NCI-H82 (cell line): ENCODE results near the gene GOLGA2.
A peak's percentile ranks its signal among the peaks of the same experiment; 100 is the strongest.
"Not testable (repeated sequence)": the region's sequence is repeated elsewhere in the genome, so short reads cannot be mapped to it uniquely, and the experiment has no call there.

Source experiments
- DNase-seq: peaks from one replicate; lab custom pipeline; 2025; lab: John Stamatoyannopoulos, UW

GOLGA2 gene

DNA sequence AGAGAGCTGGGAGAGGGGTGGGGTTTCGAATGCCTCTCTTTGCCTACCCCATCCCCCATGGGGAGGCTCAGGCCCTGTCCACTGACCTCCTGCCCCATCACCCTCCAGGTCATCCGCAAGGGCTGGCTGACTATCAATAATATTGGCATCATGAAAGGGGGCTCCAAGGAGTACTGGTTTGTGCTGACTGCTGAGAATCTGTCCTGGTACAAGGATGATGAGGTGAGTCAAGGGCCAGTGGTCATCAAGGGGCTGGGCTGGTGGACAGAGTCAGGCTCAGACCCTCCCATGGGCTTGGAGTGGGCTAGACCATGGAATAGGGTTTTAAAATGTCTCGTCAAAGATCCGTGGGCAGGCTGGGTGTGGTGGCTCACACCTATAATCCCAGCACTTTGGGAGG lies 33.7 kb downstream of the GOLGA2 start:
- DNase-seq: no peak

- DNase-seq: no peak
Observed at GRCh38 chr9:128233817-128234406, 41.9 kb downstream of the GOLGA2 start.

GRCh38 chr9:128232528-128233428 lies 43.0 kb downstream of the GOLGA2 start:
- no peak for DNase-seq

DNA sequence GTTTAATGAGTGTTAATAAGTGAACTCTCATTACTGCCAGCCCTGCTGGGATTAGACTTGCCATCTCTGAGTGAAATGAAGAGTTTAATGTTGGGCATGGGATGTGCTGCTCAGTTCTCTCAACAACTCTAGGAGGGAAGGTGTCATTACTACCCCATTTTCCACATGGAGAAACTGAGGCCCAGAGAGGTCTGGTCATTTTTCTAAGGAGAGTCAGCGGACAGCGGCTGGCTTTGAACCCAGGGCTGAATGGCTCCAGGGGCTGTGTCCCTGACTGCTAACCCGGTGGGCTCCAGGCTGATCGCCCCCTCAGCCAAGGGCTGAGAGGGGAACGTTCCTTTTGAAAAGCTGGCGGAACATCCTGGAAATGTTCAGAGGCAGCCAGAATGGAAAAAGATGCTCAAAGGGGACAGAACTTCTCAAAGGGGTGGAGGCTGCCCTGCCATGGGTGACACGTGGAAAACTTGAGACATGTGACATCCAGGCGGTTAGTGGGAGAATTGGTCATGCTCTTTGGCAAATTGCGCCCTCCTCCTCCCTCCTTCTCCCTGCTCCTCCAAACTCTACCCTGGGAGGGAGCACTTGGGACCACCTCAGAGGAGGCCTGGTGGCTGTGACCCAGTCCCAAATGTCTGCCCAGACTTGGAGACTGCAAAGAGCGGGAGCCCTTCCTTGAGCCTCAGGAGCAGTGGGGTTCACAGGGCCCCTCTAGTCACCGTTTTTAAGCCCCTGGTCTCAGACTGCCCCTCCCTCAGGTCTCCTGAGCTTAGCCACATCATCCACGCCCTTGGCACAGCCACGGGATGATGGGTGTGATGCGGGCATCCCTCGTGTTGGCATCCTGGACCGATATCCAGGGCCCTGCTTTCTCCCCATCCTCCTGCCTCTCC lies 43.9 kb downstream of the GOLGA2 start:
- DNase-seq: no peak

DNA sequence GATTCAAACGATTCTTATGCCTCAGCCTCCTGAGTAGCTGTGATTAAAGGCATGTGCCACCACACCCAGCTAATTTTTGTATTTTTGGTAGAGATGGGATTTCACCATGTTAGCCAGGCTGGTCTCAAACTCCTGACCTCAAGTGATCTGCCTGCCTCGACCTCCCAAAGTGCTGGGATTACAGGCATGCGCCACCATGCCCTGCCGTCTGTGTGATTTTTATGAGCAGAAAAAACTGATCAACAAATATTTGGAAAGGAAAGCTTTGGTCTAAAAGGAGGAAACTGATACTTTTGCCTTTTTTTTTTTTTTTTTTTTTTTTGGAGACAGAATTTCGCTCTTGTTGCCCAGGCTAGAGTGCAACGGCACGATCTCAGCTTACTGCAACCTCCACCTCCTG lies 44.9 kb downstream of the GOLGA2 start:
- not testable (repeated sequence) for DNase-seq

DNA sequence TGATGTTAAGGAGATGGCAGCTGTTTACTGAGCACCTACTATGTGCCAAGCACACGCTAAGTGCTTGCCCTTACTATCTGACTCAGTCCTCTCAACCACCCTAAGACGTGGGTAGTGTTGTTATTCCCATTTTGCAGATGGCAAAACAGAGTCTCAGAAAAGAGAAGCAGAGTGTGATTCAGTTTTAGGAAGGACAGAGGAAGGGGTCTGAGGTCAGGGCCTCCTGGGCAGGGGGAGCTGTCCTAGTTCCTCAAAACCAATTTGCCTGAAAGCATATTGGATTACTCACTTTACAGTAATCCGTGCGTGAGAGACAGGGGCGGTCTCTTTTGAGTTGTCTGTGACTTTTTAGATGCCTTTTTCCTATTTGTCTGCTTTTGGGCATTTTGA lies 49.4 kb downstream of the GOLGA2 start:
- peak; percentile 25 for DNase-seq

GRCh38 chr9:128225770-128226411 lies 49.9 kb downstream of the GOLGA2 start:
- DNase-seq: no peak

DNA sequence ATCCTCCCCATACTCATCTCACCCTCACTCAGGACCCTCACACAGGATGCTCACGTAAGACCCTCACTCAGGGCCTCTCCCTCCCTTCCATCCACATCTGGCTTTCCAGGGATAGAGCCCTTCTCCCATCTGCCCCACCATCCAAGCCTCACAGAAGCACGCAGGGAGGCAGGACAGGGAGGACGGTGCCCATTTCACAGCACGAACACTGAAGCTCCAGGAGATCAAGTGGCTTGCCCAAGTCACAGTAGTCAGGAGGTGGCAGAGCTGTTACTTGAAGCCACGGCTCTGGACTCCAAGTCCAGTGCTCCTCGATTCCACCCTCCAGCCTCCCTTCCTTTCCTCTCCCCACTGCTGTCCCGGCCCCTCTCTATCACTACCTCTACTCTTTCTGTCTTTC lies 50.9 kb downstream of the GOLGA2 start:
- no peak for DNase-seq

DNA sequence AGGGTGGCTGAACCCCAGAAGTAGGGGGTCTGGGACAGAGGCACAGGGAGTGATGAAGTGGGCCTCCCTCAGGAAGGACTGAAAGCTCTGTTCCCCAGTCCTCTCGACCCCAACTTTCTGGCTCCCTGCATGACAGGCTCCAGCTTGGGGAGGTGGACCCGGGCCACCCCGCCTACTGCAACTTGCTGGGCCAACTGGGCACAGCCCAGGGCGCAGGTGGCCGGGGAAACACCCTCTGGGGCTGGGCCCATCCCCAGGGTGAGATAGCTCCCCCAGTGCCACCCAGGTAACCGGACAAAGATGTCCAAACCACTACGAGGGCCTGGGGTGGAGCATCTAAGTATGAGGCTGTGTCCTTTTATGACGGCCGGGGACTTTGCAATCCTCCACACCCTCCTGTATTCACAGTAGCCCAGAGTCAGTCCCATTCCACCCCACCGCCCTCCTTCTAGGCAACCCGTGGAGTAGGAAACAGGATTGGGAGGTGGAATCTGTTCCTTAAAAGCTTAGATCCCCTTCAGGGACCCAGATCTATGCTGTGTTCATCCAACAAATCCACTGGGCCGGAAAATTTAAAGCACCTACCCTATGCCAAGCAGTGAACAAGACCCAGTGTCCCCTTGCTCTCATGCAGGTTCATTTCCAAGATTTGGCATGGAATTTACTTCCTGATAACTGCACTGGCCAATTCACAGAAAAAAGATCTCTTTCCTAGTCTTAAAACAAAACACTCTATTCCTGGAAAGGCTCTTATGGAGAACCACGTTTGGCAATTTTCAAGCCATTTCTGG lies 52.7 kb downstream of the GOLGA2 start:
- no peak for DNase-seq

- no peak for DNase-seq
Observed at GRCh38 chr9:128222026-128222425, 53.8 kb downstream of the GOLGA2 start.

DNA sequence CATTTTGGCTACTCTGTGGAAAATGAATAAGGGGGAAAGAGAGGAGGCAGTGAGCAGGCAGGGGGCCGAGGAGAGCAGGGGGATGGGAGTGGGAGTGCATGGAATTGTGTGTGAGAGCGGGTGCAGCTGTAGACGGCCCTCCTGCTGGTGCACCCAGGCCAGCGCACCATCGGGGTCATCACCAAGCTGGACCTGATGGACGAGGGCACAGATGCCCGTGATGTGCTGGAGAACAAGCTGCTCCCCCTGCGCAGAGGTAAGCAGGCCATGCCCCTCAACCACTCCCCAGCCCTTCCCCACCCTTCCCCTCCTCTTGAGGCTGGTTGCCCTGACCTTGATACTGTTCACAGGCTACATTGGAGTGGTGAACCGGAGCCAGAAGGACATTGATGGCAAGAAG lies 56.0 kb downstream of the GOLGA2 start:
- DNase-seq: no peak

GRCh38 chr9:128218518-128219389 lies 57.1 kb downstream of the GOLGA2 start:
- peak; percentile 98 for DNase-seq

DNA sequence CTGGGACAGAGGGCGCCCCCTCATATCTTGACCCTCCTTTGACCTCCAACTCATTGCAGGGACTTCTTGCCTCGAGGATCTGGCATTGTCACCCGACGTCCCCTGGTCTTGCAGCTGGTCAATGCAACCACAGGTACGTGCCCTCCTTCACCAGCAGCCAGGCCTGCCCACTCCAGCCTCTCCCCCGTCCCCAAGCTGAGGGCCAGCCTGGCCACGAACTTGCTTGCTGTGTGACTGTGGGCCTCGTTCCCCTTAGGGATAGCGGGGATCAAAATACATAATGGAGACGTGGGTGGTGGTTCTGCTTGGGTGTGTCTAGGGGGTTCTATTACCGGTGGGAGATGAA lies 57.7 kb downstream of the GOLGA2 start:
- DNase-seq: no peak

GRCh38 chr9:128216781-128217553 lies 58.8 kb downstream of the GOLGA2 start:
- DNase-seq: no peak

DNA sequence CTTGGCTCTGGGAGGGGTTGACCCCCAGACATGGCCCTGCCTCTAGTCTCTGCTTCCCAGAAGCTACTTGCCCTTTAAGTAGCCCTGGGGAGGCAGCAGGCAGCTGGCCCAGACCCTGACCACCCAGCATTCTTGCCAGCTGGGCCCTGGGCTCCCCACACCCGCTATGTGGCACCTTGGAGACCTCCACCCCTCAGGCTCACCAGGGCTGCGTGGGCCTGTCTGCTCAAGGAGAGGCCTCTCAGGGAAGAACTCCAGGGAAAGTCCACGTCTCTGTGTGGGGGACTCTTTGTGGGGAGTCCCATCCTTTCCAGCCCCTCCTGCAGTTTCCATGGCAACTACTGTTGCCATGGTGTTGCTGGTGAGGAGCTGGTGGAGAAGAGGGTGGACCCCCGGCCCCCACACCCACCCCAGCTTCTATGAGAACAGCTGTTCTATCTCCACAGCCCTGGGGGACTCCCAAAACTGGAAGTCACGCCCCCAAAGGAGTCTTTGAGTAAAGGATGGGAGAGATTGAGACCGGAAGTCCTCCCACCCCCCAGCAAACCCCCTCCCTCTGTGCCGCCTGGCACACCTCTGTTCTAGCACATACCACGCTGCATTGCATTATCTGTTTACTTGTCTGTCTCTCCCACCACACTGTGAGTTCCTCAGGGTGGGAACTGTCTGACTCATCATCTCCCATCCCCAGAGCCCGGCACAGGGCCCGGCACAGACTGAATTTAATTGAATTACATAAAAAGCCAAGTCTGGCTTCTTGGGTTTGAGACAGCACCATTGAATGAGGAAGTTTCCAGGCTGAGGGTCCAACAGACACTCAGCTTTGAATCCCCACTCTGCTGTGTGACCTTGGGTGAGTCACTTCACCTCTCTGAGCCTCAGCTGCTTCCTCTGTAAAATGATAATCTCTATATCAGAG lies 60.1 kb downstream of the GOLGA2 start:
- no peak for DNase-seq

DNA sequence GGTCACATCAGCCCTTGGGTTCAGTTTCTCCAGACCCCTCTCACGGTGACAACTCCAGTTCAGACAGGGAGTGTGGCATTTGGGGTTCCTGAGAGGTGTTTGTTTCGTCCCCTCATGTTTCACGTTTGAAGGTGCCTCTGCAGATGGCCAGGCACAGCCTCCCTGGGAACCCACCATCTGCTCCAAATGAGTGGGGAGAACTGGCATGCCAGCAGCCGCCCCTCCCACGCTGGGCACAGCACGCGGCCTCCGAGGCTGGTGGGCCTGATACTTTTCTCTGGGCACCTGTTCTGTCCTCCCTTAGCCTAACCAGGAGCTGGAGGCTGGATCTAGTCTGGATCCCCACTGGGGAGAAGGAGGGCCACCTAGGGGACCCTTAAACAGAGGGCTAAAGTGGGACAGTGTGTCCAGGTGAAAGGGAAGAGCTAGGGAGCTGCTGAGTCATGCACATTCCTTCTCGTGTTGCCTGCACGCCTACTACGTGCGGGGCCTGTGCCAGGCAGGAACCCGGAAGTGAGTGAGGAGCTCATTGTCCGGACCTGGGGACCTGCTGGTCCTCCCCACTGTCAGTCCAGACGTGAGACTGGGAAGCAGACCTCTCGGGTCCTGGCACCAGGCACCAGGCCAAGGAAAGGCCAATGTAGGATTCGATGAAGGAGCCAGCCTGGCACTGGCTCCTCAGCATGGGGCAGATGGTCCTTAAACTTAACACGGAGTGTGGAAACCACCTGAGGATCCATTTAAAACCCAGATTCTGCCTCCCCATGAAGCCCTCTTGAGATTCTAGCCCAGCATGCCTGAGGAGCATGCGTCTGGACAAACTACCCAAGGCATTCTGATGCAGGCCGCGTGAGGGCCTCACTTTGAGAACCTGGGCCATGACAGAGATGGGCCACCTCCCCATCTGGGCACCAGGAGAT lies 61.0 kb downstream of the GOLGA2 start:
- DNase-seq: no peak

DNA sequence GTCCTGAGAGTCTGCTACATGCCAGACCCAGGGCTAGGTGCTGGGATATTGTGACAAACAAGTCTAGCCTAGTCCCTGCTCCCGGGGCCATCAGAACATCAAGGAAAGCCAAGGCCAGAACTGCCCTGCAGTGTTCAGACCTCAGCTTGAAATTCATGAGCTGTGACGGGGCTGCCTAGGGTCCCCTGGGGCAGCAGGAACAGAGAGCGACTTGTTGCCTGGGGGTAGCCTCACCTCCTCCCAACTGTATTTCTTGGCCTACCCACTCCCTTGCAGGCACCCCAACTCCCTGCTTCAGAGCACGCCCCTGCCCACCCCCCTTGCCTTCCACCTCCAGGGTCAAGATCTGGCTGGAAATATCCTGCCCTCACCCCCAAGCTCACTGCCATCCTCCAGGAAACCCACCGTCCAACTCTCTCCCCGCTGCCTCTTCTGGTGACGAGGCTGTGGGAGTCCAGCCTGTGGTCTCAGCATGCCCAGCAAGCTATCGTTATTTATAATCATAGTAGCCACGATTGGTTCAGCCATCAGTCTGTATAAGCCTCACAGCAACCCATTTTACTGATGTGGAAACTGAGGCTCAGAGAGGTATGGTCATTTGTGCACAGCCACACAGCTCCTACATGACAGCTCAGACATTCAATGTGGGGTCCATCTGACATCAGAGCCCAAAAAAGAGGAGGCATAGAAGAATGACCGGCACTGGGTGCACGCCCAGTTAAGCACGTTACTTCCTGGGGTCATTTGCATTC lies 61.9 kb downstream of the GOLGA2 start:
- DNase-seq: no peak
